Endothelial cell (in vitro differentiated cells): Measurements from ENCODE around the gene ZNF789. TPM values are rescaled to one million over a fixed set of nuclear protein-coding genes. Genes with fewer than 3 reads are reported as not detected.

Experiments used
- total RNA-seq: library from RNA; stranded (reverse); fragmentation: NEBNext Ultra II Directional; extraction: Animal tissue kit (Norgen Biotek cat#: 25700); gene quantifications from one replicate; pipeline ENCODE4 v1.2.1, GENCODE V29; 2021; ENCODE audit not compliant: unreplicated experiment

The ZNF789 gene
- total RNA-seq, 1 donor from 2014 or later: 17.1 TPM

Other genes starting within 250 kb of the ZNF789 start
- gene MYH16, start 200.1 kb upstream of the ZNF789 start, total RNA-seq: not detected
- gene ARPC1A, start 147.0 kb upstream of the ZNF789 start, total RNA-seq: 196 TPM
- gene ARPC1B, start 98.2 kb upstream of the ZNF789 start, total RNA-seq: 124 TPM
- gene PDAP1, start 64.3 kb upstream of the ZNF789 start, total RNA-seq: 107 TPM
- 73.4 TPM for gene BUD31, start 63.9 kb upstream of the ZNF789 start, total RNA-seq
- 7.1 TPM for gene PTCD1, start 34.1 kb upstream of the ZNF789 start, total RNA-seq
- 40.5 TPM for gene CPSF4, start 33.9 kb upstream of the ZNF789 start, total RNA-seq
- 281 TPM for gene ATP5MF, start 6.7 kb upstream of the ZNF789 start, total RNA-seq
- 24.6 TPM for gene ZNF394, start 27.4 kb downstream of the ZNF789 start, total RNA-seq
- gene ZKSCAN5, start 31.8 kb downstream of the ZNF789 start, total RNA-seq: 17.8 TPM
- 6.8 TPM for gene FAM200A, start 79.2 kb downstream of the ZNF789 start, total RNA-seq
- 36.3 TPM for gene ZNF655, start 85.8 kb downstream of the ZNF789 start, total RNA-seq
- 0.46 TPM for gene TMEM225B, start 125.4 kb downstream of the ZNF789 start, total RNA-seq
- gene ZSCAN25, start 144.1 kb downstream of the ZNF789 start, total RNA-seq: 23.8 TPM
- gene CYP3A5, start 207.1 kb downstream of the ZNF789 start, total RNA-seq: 0.69 TPM